HG03095 (cell line): ENCODE data around the gene MORN4.
"Not testable (repeated sequence)": the region's sequence is repeated elsewhere in the genome, so short reads cannot be mapped to it uniquely, and the experiment has no call there.

Experiments
- ATAC-seq: cut with Tn5 transposase; IDR thresholded peaks from one replicate; pipeline ENCODE4 v1.9.1; 2021; ENCODE audit warnings: moderate library complexity; ENCODE audit not compliant: unreplicated experiment

MORN4 gene

GRCh38 chr10:97642471-97643159, 9.3 kb upstream of the MORN4 start:
- not testable (repeated sequence) for ATAC-seq

GRCh38 chr10:97640868-97641811, 7.8 kb upstream of the MORN4 start:
- ATAC-seq: peak; percentile 28

- peak; percentile 98 for ATAC-seq
These were observed 7.0 kb upstream of the MORN4 start, which contains the start of gene PI4K2A for GRCh38 chr10:97640174-97640867. TSS of gene PI4K2A (plus strand) at chr10:97640671. CDS start at chr10:97640743, 72 bp downstream.

GRCh38 chr10:97639090-97639489, 5.8 kb upstream of the MORN4 start:
- ATAC-seq: not testable (repeated sequence)

- no peak for ATAC-seq
These were observed 2.3 kb upstream of the MORN4 start for GRCh38 chr10:97635577-97635976.

GRCh38 chr10:97633921-97634320, 621 bp upstream of the MORN4 start:
- no peak for ATAC-seq

GRCh38 chr10:97631098-97631497, 2.2 kb downstream of the MORN4 start:
- ATAC-seq: no peak

GRCh38 chr10:97629289-97629688, 4.0 kb downstream of the MORN4 start:
- ATAC-seq: no peak

GRCh38 chr10:97628228-97628627, 5.1 kb downstream of the MORN4 start:
- ATAC-seq: no peak

- ATAC-seq: no peak
These were observed 5.6 kb downstream of the MORN4 start for GRCh38 chr10:97627731-97628130.

- no peak for ATAC-seq
These were observed 10.0 kb downstream of the MORN4 start for GRCh38 chr10:97623277-97623676.

GRCh38 chr10:97618733-97619132, 14.6 kb downstream of the MORN4 start:
- ATAC-seq: no peak

- no peak for ATAC-seq
These were observed 15.0 kb downstream of the MORN4 start for GRCh38 chr10:97618285-97618684.

- ATAC-seq: no peak
These were observed 20.9 kb downstream of the MORN4 start for GRCh38 chr10:97612386-97612785.

GRCh38 chr10:97611473-97611872, 21.8 kb downstream of the MORN4 start:
- ATAC-seq: no peak

- ATAC-seq: no peak
These were observed 24.2 kb downstream of the MORN4 start for GRCh38 chr10:97608991-97609561.

- no peak for ATAC-seq
These were observed 26.1 kb downstream of the MORN4 start for GRCh38 chr10:97607095-97607636.

- ATAC-seq: no peak
These were observed 31.8 kb downstream of the MORN4 start for GRCh38 chr10:97601268-97602215.

GRCh38 chr10:97600616-97601015, 32.7 kb downstream of the MORN4 start:
- ATAC-seq: no peak

- no peak for ATAC-seq
These were observed 34.1 kb downstream of the MORN4 start for GRCh38 chr10:97599272-97599619.
